ENCODE data around the gene ZNF541. TPM values are rescaled to one million over a fixed set of nuclear protein-coding genes. Genes with fewer than 3 reads are reported as not detected.

The ZNF541 gene
- polyA plus RNA-seq, 1 donor from 2014 or later = not detected

GRCh38 chr19:47561440-47562057 is 11.4 kb downstream of the ZNF541 start:
- Histone ChIP-seq H2AFZ (ENCODE audit: low read depth, low read length) (no peak overlapping the region), H3K36me3 (ENCODE audit: insufficient read depth, low read length) (no peaks in the 10 kb centered on the region), H3K9me3 (ENCODE audit: low read length) (no peaks in the 10 kb centered on the region), H3K79me2 (replicated peaks; ENCODE audit: insufficient read depth, low read length) (no peaks in the 10 kb centered on the region), H3F3A (ENCODE audit: insufficient read depth, low read length, poor library complexity, severe bottlenecking) (no peaks in the 10 kb centered on the region), H3K4me3 (ENCODE audit: low read length) (no peak overlapping the region), H3K27me3 (ENCODE audit: insufficient read depth, low read depth, low read length) (no peaks in the 10 kb centered on the region), H3K27ac (ENCODE audit: low read length) (no peak overlapping the region), H4K20me1 (ENCODE audit: insufficient read depth) (no peaks in the 10 kb centered on the region), H3K9me2 (ENCODE audit: insufficient read depth, low read length) (no peaks in the 10 kb centered on the region), H3K4me2 (ENCODE audit: low read length) (no peak overlapping the region), H3K9ac (ENCODE audit: low read length) (no peak overlapping the region)
- TF ChIP-seq TAF1 (IDR thresholded peaks at IDR 0.05; ENCODE audit: low read depth) = no peak
- TF ChIP-seq SMC3 (conservative IDR thresholded peaks at IDR 0.05; ENCODE audit: poor library complexity) = no peak
- no peak for TF ChIP-seq CTCF (IDR thresholded peaks at IDR 0.05; ENCODE audit: poor library complexity, severe bottlenecking)
- no peak for TF ChIP-seq RAD21 (conservative IDR thresholded peaks at IDR 0.05)
- no peak for TF ChIP-seq EZH2 (IDR thresholded peaks at IDR 0.05; ENCODE audit: borderline replicate concordance, insufficient read depth, low read length, poor library complexity, severe bottlenecking)
- TF ChIP-seq POLR2AphosphoS5 (IDR thresholded peaks at IDR 0.05) = no peak
- TF ChIP-seq EP300 (conservative IDR thresholded peaks at IDR 0.05; ENCODE audit: poor library complexity, severe bottlenecking) = no peak
- TF ChIP-seq MXI1 (conservative IDR thresholded peaks at IDR 0.05; ENCODE audit: poor library complexity, severe bottlenecking) = no peak
- TF ChIP-seq REST (IDR thresholded peaks at IDR 0.05; ENCODE audit: borderline replicate concordance) = no peak

GRCh38 chr19:47560999-47561398 is 11.9 kb downstream of the ZNF541 start:
- Histone ChIP-seq H2AFZ (ENCODE audit: low read depth, low read length) (no peak overlapping the region), H4K20me1 (ENCODE audit: insufficient read depth) (no peaks in the 10 kb centered on the region), H3K79me2 (replicated peaks; ENCODE audit: insufficient read depth, low read length) (no peaks in the 10 kb centered on the region), H3K9me3 (ENCODE audit: low read length) (no peaks in the 10 kb centered on the region), H3K36me3 (ENCODE audit: insufficient read depth, low read length) (no peaks in the 10 kb centered on the region), H3K4me3 (ENCODE audit: low read length) (no peak overlapping the region), H3K27ac (ENCODE audit: low read length) (no peak overlapping the region), H3K27me3 (ENCODE audit: insufficient read depth, low read depth, low read length) (no peaks in the 10 kb centered on the region), H3K9me2 (ENCODE audit: insufficient read depth, low read length) (no peaks in the 10 kb centered on the region), H3K4me2 (ENCODE audit: low read length) (no peak overlapping the region), H3F3A (ENCODE audit: insufficient read depth, low read length, poor library complexity, severe bottlenecking) (no peaks in the 10 kb centered on the region), H3K9ac (ENCODE audit: low read length) (no peak overlapping the region)
- TF ChIP-seq CTCF (IDR thresholded peaks at IDR 0.05; ENCODE audit: poor library complexity, severe bottlenecking) = no peak
- TF ChIP-seq TAF1 (IDR thresholded peaks at IDR 0.05; ENCODE audit: low read depth) = no peak
- TF ChIP-seq EP300 (conservative IDR thresholded peaks at IDR 0.05; ENCODE audit: poor library complexity, severe bottlenecking) = no peak
- TF ChIP-seq EZH2 (IDR thresholded peaks at IDR 0.05; ENCODE audit: borderline replicate concordance, insufficient read depth, low read length, poor library complexity, severe bottlenecking) = no peak
- TF ChIP-seq POLR2AphosphoS5 (IDR thresholded peaks at IDR 0.05) = no peak
- TF ChIP-seq MXI1 (conservative IDR thresholded peaks at IDR 0.05; ENCODE audit: poor library complexity, severe bottlenecking) = no peak
- TF ChIP-seq SMC3 (conservative IDR thresholded peaks at IDR 0.05; ENCODE audit: poor library complexity) = no peak
- TF ChIP-seq REST (IDR thresholded peaks at IDR 0.05; ENCODE audit: borderline replicate concordance) = no peak

Data from neural cell (in vitro differentiated cells).